Ovary (tissue), 3 donors: Measurements from ENCODE around the gene TOMM70.

Experiments used
- EP300 ChIP-seq: sonication (generic); formaldehyde crosslinking; IDR thresholded peaks from one replicate; pipeline ENCODE4 v1.6.1; 2017; ENCODE audit warnings: antibody characterized with exemption
- POLR2A ChIP-seq: fragments of 450-650 bp; IDR thresholded peaks from one replicate; pipeline ENCODE4 v1.6.1; 2017; ENCODE audit warnings: antibody characterized with exemption, mild to moderate bottlenecking, moderate library complexity
- TF ChIP-seq, protein P1 (sequence below), 3 donors: fragments of 450-650 bp in 2 of 3; fragments of 200-600 bp in 1 of 3; IDR thresholded peaks; one replicate each; pipeline versions ENCODE4 v1.5.1 to v1.8.0; 2016 to 2022; ENCODE audit warnings: antibody characterized with exemption in 3 of 3, mild to moderate bottlenecking in 1 of 3
- donor health status: DM: no; HTN: no; CAD: no.

DNA sequence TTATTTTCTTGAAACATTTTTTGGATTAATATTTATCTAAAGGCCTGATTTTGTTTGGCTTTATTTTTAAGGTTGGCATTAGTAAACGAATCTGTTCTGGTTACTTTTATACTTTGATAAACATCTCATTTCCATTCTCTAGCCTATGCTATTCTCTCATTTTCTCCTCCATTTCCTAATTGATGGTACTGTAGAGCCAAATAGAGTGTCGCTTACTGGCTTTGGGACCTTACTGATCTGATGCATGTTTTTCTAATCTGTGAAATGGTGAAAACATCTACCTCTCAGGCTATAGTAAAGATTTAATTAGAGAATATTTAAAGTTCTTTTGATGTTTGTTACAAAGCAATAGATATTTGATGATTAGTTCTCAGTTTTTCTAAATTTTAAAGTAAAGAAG, 2.0 kb upstream of the TOMM70 start:
- TF ChIP-seq, protein P1, sequence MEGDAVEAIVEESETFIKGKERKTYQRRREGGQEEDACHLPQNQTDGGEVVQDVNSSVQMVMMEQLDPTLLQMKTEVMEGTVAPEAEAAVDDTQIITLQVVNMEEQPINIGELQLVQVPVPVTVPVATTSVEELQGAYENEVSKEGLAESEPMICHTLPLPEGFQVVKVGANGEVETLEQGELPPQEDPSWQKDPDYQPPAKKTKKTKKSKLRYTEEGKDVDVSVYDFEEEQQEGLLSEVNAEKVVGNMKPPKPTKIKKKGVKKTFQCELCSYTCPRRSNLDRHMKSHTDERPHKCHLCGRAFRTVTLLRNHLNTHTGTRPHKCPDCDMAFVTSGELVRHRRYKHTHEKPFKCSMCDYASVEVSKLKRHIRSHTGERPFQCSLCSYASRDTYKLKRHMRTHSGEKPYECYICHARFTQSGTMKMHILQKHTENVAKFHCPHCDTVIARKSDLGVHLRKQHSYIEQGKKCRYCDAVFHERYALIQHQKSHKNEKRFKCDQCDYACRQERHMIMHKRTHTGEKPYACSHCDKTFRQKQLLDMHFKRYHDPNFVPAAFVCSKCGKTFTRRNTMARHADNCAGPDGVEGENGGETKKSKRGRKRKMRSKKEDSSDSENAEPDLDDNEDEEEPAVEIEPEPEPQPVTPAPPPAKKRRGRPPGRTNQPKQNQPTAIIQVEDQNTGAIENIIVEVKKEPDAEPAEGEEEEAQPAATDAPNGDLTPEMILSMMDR (IDR thresholded peaks at IDR 0.05), result no peak
- no peak for TF ChIP-seq POLR2A
- no peak for TF ChIP-seq EP300
